Measurements from ENCODE around the gene SGSM1. TPM values are rescaled to one million over a fixed set of nuclear protein-coding genes. Genes with fewer than 3 reads are reported as not detected.
"Not testable (repeated sequence)": the region's sequence is repeated elsewhere in the genome, so short reads cannot be mapped to it uniquely, and the experiment has no call there.

SGSM1 gene
- total RNA-seq, 4 donors from 2014 or later: 3.5 to 6.1 (median 4.4) TPM

DNA sequence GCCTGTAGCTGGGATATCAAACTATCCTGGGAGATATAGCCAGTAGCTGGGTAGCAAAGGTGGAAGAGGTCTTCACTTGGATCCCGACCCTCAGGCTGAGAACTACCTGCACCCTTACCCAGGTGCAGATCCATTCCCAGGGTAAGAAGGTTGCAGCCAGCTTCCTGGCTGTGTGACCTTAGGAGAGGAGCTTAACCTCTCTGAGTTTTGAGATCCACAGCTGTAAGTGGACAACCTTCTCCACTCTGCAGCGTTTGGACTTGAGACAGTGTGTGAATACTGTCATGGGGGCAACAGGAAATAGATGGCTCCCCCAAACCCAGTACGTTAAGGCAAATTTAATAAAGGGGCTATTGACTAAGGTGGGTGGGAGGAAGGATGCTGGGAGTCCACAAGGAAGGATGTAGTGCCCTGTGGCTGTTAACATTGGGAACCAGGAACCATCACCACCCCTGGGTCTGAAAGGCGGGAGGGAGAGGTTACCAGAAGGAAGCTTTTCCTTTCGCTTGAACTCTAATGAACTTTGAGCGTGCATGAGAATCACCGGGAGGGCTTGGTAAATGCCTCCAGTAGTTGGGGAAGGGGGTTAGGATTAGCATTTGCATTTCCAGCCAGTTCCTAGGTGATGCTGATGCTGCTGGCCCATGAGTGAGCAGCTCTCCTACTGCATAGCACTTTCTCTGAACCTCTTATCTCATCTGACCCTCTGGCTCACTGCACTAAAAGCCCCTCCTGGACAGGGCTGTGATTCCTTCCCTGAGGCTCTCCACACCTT lies 24.4 kb downstream of the SGSM1 start:
- intact Hi-C loops (cut with DNase I; ENCODE audit: low total_unique reads): loop anchor here (10.0 kb wide), 1 partner anchor 66 kb away; no protein-coding TSS in a partner anchor
- WGBS, 2 donors: 66 to 74% methylated on average over 7 of the region's 7 CpGs
- no peak overlapping the region for H3K4me3 ChIP-seq (ENCODE audit: low read depth, poor library complexity, severe bottlenecking)
- TF ChIP-seq, protein P1, sequence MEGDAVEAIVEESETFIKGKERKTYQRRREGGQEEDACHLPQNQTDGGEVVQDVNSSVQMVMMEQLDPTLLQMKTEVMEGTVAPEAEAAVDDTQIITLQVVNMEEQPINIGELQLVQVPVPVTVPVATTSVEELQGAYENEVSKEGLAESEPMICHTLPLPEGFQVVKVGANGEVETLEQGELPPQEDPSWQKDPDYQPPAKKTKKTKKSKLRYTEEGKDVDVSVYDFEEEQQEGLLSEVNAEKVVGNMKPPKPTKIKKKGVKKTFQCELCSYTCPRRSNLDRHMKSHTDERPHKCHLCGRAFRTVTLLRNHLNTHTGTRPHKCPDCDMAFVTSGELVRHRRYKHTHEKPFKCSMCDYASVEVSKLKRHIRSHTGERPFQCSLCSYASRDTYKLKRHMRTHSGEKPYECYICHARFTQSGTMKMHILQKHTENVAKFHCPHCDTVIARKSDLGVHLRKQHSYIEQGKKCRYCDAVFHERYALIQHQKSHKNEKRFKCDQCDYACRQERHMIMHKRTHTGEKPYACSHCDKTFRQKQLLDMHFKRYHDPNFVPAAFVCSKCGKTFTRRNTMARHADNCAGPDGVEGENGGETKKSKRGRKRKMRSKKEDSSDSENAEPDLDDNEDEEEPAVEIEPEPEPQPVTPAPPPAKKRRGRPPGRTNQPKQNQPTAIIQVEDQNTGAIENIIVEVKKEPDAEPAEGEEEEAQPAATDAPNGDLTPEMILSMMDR (IDR thresholded peaks at IDR 0.05): no peak
- TF ChIP-seq POLR2A (IDR thresholded peaks at IDR 0.05): no peak
- DNase-seq (ENCODE audit: low spot score in 2 of 2): no peak

DNA sequence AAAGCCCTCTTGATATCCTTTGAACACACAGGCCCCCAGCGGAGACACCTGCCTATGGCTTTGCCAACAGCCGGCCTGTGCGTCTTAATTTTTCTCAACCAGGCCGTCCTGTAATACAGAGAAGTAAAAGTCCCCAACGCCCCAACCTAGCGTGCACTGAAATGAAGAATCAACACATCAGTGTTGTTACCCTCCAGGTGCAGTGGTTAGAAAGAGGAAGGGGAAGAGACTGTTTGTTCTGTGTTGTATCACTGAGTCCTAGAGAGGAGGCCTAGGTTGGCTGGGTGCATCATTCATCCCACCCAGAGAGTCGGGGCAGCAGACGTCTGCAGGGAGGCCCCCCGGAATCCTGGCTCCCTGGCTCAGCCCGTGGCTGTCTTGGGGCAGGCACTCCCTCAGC lies 25.7 kb downstream of the SGSM1 start:
- no peak for DNase-seq (ENCODE audit: low spot score in 2 of 2)
- WGBS, 2 donors: 86 to 89% methylated on average over 10 of the region's 10 CpGs
- intact Hi-C loops (cut with DNase I; ENCODE audit: low total_unique reads): loop anchor here (10.0 kb wide), 1 partner anchor 67 kb away; no protein-coding TSS in a partner anchor
- no peak for TF ChIP-seq POLR2A (IDR thresholded peaks at IDR 0.05)
- TF ChIP-seq, protein P1 (IDR thresholded peaks at IDR 0.05): no peak
- no peak overlapping the region for H3K4me3 ChIP-seq (ENCODE audit: low read depth, poor library complexity, severe bottlenecking)

DNA sequence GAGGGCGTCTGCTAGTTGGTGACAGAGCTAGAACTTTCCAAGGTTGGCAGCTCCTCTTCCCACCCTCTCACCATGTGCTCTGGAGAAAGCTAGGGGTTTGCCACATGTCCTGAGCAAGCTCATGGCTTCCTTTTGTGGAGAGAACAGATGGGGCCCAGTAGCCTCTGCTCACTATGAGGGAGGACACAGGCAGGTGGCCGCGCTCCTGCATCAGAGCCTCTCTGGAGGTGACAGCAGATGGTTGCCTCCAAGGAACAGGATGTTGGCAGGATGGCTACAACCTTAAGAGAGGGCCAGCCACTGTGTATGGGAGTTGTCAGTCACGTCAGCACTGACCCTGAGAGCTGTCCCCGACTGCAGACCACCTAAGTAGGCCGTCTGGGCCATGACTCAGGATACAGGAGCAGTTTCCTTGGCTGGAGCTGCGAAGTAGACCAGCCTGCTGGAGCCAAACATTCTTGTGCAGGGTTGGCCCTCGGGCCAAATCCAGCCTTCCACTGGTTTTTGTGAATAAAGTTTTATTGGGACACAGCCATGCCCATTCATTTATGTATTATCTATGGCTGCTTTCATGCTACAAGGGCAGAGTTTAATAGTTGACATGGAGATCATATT lies 28.0 kb downstream of the SGSM1 start:
- WGBS, 2 donors: 79 to 84% methylated on average over 5 to 8 of the region's 8 CpGs
- DNase-seq (ENCODE audit: low spot score in 2 of 2): no peak
- intact Hi-C loops (cut with DNase I; ENCODE audit: low total_unique reads): loop anchor here (10.0 kb wide), 1 partner anchor 69 kb away; no protein-coding TSS in a partner anchor
- H3K4me3 ChIP-seq (ENCODE audit: low read depth, poor library complexity, severe bottlenecking): no peak overlapping the region
- TF ChIP-seq POLR2A (IDR thresholded peaks at IDR 0.05): no peak
- TF ChIP-seq, protein P1 (IDR thresholded peaks at IDR 0.05): no peak

DNA sequence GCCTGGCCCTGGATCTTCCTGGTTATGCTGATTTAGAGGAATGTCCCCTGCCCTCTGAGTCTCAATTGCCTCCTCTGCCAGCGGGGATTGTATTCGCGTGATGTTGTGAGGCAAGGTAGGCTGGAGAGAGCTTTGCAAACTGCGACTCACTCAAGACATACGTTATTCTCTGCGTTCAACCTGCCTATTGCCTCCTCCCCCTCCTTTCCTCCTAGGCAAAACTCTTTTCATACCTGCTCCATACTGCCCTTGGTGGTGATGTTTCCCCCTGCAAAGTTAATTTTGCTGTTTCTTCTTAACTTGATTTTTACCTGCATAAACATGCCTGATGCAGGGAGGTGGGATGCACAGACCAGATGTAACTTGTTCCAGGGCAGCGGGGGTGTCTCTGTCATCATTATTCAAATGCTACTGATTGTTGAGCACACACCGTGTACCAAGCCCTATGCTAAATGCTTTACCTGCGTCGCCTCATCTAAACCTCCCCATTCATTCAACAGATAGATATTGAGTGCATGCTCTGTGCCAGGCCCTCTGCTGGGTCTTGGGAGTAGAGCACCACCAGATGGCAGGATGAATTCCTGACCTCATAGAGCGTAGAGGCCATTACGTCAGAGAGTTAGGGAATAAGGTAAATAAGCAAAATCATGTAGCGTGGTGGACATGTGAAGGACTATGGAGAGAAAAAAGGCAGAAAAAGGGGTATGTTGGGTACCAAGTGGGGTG lies 29.0 kb downstream of the SGSM1 start:
- no peak for TF ChIP-seq POLR2A (IDR thresholded peaks at IDR 0.05)
- TF ChIP-seq, protein P1 (IDR thresholded peaks at IDR 0.05): no peak
- H3K4me3 ChIP-seq (ENCODE audit: low read depth, poor library complexity, severe bottlenecking): no peak overlapping the region
- DNase-seq (ENCODE audit: low spot score in 2 of 2): no peak
- intact Hi-C loops (cut with DNase I; ENCODE audit: low total_unique reads): loop anchor here (10.0 kb wide), 1 partner anchor 70 kb away; no protein-coding TSS in a partner anchor
- 52 to 64% methylated on average over 13 of the region's 13 CpGs for WGBS, 2 donors

DNA sequence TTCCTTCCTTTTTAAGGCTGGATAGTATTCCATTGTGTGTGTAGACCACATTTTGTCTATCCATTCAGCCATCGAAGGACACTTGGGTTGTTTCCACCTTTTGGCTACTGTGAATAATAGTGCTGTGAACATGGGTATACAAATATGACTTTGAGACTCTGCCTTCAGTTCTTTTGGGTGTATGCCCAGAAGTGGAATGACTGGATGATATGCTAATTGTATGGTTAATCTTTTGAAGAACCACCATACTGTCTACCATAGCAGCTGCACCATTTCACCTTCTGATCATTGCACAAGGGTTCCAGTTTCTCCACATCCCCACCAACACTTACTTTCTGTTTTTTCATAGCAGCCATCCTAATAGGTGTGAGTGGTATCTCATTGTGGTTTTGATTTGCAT lies 30.3 kb downstream of the SGSM1 start:
- H3K4me3 ChIP-seq (ENCODE audit: low read depth, poor library complexity, severe bottlenecking): no peak overlapping the region
- no peak for DNase-seq (ENCODE audit: low spot score in 2 of 2)
- intact Hi-C loops (cut with DNase I; ENCODE audit: low total_unique reads): loop anchor here (10.0 kb wide), 1 partner anchor 71 kb away; no protein-coding TSS in a partner anchor
- WGBS, 2 donors: 46 to 62% methylated on average over 1 of the region's 1 CpG
- TF ChIP-seq POLR2A (IDR thresholded peaks at IDR 0.05): no peak
- TF ChIP-seq, protein P1 (IDR thresholded peaks at IDR 0.05): no peak

DNA sequence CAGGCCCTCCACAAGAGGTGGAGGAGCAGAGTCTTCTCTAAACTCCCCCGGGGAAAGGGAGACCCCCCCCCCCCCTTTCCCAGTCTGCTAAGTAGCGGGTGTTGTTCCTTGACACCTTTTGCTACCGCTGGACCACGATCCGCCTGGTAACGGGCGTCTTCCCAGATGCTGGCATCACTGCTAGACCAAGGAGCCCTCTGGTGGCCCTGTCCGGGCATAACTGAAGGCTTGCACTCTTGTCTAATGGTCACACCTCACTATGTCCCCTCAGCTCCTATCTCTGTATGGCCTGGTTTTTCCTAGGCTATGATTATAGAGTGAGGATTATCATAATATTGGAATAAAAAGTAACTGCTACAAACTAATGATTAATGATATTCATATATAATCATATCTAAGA lies 31.5 kb downstream of the SGSM1 start:
- intact Hi-C loops (cut with DNase I; ENCODE audit: low total_unique reads): loop anchor here (10.0 kb wide), 1 partner anchor 73 kb away; no protein-coding TSS in a partner anchor
- DNase-seq (ENCODE audit: low spot score in 2 of 2); H3K4me3 ChIP-seq (ENCODE audit: low read depth, poor library complexity, severe bottlenecking): not testable (repeated sequence)
- WGBS, 2 donors: 71 to 86% methylated on average over 6 to 8 of the region's 8 CpGs
